NCI-H748 treated with DMSO at 0.1 percent for 48 hours (cell line): Measurements from ENCODE around the gene MIOX.

Source experiments
- DNase-seq: peaks from one replicate; lab custom pipeline; 2025; lab: John Stamatoyannopoulos, UW

MIOX gene

DNA sequence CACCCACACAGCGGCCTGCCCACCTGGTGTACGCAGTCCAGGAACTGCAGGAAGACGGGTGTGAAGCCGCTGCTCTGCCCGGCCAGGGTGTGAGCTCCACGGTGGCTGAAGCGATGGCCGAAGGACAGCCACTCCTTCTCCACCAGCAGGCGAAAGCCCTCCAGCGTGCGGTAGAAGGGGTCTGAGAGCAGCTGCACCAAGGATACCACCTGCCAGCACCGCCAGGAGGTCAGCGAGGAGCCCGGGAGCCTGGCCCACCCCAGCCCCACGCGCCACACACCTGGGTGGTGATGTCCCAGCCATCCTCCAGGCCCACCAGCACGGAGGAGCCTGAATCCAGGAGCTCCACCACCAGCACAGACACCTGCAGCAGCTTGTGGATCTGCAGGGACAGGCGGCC, 31.5 kb upstream of the MIOX start:
- no peak for DNase-seq

DNA sequence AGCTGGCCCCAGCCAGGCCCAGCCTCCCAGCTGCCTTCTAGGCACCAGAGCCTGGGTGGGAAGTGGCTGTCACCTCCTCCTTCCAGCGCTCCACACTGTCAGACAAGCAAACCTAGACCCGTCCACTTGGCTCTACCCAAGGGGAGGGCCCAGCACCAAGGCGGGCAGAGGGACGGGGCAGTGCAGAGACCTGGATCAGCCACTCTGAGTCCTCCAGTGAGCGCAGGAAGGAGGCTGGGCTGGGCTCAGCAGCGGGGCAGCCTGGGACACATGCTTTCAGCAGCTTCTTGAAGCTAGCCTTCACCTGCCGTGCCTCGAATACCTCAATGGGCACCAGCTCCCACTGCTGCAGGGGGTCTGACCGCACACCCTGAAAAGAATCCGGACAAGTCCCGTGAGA, 30.6 kb upstream of the MIOX start:
- no peak for DNase-seq

DNA sequence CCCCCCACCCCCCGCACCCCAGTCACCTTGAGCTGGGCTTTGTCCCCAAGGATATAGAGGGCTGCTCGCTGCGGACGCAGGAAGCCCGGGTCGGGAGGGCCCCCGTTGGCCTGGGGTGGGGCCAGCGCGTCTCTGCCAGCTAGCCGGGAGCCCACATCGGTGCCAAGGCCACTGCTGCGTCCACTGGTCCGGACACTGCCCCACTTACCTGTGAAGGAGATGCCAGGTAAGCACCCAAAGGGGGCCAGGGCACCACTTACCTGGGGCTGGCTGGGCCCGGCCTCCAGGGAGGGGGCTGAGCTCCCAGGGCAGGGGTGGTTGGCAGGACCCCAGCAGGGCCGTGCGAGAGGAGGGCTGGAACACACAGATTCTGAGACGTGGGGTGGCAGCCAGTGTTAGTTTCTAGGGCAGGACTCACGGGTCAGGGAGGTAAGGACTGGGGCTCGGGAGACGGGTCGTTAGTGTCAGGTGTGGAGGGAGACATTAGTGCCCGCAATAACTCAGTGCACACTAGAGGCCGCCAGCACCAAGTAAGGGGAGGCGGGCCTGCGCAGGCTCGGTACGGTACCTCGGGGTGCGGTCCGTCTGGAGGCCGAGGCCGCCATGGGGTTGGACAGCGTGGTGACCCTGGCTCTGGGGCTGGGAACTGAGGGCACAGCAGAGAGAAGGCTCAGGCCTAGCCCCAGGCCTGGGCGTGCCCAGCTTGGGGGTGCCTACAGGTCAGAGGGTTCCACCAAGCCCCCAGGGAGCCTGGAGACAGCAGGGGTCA, 30.0 kb upstream of the MIOX start:
- DNase-seq: no peak

DNA sequence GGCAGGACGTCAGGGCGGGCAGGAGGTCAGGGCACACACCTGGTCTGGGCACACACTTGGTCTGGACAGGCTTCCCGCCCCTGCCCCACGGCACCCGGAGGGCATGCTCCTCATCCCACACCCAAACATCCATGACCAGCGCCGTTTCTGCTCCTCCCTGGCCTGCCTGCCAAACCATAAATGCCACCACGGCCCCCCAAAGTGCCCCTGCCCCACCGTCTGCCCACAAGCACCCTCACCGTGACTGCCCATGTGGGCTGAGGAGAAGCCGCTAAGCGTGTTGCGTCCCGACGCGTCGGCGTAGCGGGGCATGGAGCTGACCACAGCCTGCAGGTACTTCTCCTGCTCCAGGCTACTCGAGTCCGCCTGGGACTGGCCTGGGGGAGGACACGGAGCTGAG, 27.6 kb upstream of the MIOX start:
- no peak for DNase-seq

DNA sequence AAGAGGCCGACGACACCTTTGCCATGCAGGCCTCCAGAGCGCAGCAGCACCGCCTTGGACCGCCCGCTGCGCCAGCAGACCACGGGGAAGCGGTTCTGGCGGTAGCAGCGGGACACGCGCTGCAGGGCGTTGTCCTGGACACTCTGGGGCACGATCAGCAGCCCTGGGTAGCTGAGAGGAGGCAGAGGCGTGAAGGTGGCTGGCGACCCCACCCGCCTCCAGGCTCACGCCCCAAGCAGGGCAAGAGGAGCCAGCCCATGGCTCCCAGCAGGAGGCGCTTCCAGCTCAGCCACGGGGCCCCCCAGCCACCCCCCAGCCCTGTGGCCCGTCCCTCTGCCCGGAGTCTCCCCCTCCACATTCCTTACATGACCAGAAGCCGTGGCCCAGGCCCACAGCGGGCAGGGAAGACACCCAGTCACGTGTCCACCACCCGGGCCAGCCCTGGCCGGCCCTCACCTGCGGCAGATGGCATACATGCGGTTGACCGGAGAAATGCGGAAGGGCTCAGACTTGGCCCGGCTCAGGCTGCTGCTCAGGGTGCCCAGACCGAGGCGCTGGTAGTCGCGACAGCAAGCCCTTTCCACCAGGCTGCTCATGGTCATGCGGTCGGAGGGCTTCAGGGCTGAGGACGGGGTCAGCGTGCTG, 27.0 kb upstream of the MIOX start:
- no peak for DNase-seq

DNA sequence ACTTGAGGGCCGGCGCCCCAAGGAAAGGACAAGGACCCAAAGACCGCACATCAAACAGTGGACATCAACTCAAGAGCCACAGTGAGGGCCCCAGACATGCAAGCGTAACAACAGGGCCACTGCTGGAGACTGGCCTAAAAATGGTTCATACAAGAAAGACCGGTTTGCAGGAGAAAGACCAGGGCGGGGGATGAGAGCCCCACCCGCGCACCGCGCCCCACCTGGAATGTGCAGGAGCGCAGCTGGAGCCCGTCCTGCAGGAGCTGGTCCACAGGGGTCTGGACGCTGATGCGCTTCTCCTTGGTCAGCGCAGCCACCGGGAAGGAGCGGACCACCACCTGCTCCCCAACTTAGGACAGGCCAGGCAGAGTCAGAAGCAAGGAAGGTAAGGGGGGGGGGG, 25.7 kb upstream of the MIOX start:
- DNase-seq: no peak

DNA sequence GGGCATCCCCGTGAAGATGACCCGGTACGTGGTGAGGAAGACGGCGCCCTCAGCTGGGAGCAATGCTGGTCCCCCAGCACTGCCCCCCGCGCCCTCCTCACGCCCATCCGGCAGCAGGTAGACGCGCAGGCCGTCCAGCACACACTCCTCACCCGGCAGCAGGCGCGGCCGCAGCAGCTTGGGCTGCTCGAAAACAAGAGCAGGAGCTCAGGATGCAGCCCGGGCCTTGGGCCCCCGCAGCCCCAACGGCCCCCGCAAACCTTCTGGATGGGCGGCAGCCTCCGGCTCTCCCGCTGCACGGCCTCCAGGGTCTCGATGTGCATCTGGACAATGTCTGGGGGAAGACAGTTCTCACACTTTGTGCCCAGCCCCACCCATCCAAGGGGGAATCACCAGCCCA, 25.1 kb upstream of the MIOX start:
- DNase-seq: no peak

DNA sequence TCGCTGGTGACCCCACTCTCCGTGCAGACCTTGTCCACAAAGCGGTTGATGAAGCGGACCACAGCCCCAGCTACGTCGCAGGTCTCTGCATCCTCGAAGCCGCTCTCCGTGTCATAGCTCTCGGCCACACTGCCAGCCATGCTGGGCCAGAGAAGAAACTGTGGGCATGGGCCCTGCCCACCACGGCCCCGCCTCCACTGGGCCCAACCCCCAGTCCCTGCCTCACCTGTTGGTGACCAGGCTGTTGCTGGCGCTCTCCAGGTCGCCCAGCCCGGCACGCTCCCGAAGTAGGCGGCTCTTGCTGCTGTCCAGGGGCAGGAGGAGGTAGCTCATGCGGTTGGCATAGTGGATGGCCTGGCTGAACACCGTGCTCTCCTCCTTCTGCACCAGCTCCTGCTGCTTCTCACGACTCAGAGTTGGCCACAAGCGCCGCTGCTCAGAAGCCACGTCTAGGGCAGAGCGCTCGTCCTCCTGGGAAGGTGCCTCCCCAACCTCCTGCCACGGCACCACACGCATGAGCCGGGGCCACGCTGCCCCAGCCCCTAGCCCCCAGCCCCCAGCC, 24.6 kb upstream of the MIOX start:
- no peak for DNase-seq

DNA sequence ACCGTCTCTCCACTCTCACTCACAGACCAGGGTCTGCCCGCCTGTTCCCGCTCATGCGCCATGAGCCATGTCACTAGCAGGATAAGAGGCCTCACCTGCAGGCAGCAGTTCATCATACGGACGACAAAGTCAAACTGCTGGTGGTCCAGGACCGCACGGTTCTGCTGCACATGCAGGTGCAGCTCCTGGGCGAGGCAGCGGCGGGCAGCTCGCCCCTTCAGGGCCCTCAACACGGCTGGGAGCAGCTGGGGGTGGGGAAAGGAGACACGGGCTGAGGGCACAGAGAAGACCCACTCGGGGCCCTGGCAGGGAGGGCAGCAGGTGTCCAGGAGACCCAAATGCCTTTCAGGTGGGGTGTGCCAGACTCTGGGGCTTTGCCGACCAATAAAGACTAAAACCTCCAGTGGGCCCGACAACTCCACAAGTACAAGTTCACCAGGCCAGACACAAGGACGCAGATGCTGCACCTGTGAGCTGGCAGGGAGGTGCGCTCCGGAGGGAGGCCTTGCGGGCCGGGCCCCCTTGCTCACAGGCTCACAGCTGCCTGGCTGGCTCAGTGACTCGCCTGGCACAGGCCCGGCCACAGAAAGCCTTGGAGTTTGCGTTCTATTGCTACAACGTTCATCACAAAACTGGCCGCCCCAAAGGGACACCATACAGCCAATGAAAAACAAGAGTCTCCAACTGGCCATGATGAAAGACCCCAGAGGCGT, 23.3 kb upstream of the MIOX start:
- no peak for DNase-seq

DNA sequence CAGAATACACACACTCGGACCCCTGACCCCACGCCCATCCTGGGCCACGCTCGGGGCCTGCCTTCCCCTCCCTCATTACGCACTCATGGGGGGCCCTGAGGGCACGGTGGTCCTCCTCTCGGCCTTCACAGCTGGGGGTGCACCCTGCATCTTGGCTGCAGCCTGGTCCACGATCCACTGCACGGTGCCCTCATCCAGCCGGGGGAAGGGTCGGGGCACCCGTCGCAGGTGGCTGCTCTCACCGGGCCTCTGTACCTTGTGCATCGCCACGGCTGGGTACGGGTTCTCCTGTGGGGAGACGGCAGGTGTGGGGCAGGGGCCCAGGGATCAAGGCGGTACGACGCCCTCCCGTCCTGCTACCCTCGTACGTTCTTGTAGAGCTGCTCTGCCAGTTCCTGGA, 22.2 kb upstream of the MIOX start:
- DNase-seq: no peak

DNA sequence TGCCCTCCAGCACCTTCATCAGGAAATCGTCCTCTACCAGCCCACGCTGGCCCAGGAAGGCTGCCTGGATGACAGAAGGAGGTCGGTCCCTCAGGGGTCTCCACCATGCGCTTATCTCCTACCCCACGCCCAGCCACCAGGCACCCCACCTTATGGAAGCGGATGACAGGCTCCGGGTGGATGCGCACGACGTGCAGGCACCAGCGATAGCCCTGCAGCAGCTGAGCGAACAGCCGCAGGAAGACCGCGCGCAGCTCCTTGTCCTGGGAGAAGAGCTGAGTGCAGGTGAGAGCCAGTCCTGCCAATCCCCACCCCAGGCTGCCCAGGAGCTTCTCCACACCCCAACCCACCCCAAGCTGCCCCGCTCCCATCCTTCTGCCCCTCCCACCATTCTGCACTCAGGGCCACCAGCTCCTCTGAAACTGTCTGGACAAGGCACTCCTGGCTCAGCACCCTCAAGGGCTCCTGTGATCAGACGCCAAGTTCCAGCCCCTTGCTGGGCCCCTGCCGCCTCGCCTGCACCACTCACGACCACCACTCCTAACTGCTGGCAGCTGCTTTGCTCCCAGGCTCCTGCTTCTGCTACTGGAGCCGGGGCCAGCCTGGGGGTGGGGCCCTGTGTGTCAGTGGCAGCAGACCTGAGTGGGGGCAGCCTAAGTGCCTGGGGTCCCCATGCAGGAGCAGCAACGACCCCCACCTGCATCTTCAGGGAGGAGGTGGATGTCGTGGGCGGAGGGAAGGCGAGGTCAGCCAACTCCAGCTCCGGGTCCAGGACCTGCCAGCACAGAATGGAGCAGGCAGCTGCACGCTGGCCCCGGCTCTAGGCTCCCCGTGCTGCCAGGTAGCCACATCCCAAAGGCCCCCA, 21.4 kb upstream of the MIOX start:
- DNase-seq: no peak

DNA sequence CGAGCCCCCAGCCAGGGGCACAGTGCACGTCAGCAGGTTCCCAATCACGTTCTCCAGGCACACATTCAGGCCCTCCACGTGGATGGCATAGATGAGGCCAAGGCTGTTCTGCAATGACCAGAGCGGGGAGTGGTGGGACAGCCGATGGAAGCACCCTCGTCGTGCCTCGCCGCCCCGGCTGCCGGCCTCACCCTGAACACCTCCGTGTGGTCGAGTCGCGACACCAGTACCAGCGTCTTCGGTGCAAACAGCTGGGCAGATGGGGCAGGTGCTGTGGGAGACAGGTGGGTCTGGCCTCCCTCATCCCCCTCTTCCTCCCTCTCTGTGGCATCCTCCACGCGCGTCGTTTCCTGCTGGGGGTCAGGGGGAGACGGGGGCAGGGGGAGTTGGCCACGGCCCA, 19.3 kb upstream of the MIOX start:
- no peak for DNase-seq

DNA sequence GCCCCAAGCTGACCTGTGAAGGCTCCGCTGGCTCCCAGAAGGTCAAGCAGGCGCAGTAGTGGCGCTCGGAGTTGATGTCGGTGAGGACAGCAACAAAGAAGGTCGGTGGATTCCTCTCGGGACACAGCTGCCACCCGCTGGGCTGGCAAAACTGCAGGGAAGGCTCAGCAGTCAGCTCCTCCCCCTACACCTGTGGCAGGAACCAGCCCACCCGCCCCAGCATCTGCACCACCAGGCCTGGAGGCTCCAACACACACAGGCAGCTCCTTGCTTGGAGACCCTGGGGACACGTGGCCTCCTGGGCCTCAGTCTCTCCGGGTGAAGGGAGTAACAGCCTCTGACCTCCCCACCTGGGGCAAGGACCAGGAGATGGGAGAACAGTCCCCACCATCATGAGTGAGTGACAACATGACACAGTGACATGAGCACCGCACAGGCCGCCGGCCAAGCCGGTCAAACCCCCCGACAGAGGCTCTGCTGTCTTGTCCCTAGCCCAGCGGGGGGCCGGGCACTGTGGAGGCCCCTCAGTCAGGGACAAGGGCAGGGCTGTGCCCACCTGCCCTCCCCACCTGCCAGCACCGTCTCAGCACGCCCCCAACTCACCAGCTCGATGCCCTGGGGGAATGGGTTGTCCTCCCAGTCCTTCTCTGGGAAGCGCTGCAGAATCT, 18.8 kb upstream of the MIOX start:
- DNase-seq: no peak

DNA sequence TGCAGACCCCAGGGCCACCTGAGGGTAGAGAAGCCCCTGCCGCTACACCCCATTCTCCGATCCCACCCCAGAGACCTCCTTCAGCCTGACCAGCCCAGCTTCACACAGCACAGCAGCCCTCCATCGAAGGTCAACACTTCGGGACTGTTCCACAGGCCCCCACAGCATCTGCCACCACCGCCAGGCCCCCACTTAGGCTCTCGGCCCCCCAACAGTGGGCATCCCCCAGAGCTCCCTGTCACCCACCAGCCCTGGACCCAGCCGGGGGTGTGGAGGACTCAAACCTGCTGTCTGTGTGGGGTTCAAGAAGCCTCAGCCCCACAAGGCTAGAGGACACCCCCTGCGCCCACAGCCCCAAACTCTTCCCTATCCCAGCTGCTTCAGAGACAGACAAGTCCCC, 18.0 kb upstream of the MIOX start:
- DNase-seq: no peak

DNA sequence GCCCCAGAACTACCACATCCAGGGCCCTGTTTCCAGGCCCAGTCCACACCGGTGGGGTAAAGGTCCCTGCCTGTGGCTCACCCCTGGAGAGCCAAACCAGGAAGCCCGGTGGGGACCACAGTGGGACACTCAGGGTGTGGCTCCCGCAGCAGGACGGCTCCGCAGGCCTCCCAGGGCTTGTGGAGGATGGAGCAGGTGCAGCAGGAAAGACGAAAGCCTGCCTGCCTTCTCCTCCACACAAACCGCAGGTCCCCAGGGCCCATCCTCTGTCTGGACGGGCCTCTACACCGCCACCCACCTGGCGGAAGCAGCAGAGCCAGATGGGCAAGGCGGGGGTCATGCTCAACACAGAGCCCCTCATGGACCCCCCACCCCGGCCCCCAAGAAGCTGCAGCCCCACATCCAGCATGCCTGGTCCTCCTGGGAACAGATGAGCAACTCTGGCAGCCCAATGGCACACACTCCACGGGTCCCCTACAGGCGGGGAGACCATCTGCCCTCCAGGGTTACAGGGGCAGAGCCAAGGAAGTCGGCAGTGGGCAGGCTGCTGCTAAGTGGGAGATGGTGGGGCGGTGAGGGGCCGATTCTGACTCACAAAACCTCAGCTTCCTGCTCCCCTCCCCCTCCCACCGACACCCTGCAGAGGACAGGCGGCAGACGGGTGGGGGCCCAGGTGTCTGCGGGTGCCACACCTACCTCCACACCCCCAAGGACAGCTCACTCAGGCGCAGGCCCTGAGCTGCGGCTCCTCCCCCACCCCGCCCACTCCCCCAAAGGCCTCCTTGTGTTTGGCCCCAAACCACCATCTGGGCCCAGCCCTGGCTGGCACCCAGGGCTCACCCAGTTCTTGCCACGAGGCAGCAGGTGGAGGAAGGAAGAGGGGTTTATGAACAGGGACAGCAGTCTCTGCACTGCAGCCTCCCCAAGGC, 17.0 kb upstream of the MIOX start:
- no peak for DNase-seq

DNA sequence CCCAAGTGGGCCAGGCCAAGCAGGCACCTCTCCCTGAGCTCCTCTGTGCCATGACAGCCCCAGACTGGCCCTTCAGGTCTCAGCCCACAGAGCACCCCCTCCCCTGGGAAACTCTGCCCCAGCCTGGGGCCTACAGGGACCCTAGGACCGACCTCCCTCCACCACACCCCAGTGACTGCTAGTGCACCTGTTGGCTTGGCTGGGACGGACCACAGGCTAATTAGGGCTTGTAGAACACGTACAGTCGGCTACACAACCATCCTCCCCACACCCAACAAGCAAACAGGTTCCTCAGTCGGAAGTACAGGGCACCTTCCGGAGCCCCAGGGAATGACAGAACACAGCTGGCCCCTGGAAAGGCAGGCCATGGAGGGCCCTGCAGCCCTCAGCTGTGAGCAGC, 16.2 kb upstream of the MIOX start:
- DNase-seq: no peak

DNA sequence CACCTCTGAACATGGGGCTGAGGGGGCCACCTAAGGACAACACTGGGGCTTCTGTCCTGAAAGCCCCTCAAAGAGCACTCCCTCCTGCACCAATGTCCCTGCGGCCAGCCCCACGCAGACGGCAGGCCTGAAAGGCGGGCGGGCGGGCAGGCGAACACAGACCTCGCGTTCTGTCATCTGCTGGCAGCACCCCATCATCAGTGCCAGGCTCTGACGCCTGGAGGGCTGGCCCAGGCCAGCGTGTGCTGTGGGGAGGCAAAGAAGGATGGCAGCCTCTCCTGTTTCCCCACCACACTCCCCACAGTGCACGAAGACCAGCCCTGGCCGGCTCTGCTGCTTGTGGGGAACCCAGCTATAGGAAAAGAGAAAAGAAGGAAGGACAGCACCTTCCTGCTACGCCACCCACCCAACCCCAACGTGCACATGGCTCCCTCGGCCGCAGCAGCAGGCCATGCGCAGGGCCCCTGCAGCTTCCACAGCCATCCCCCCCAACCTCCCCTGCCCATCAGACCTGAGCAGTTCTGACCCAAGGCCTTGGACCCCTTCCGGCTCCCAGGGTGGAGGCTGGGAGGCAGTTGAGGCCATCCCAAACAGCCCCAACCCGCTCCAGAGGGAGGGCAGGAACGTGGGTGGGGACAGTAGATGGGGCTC, 15.3 kb upstream of the MIOX start:
- no peak for DNase-seq

DNA sequence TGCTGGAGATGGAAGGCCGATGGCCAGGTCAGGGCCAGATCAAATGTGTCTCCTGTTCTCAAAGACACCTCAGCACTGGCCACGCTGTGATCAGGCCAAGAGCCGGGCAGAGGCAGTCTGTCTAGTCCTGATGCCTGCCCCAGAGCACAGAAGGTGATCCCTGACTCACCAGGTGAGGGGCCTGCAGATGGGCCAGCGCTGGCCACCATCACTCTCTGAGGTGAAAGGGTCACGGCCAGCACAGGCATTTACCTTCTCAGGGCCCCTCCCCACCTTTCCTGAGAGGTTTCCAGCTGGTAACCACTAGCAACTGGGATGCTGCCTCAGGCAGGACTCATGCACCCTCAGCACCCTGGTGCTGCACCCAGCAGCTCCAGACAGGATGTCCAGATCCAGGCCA, 14.7 kb upstream of the MIOX start:
- DNase-seq: no peak

DNA sequence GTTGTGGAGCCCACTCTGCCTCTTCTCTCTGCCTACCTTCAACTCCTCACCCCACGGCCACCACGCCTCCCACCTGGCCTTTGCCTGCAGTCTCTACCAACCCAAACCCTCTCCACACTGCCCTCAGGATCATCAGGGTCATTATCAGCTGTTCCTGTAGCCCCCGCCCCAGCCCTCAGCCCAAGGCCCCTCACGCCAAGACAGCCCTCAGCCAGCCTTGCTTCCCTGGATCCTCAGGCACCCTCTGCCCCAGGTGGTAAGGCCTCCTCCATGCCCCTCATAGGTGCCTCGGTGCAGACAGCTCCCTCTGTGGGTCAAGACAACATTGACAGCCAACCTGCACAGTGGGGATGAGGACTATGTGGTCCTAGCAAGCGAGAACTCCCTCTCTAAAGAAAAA, 13.6 kb upstream of the MIOX start:
- DNase-seq: no peak
